Effector memory CD8-positive, alpha-beta T cell (primary cell): ENCODE data around the gene SART1.

Source experiments
- ATAC-seq: fragments of 150-1000 bp; cut with Tn5 transposase; replicated peaks from 2 replicates; pipeline ENCODE4 v1.10.0; 2021; ENCODE audit warnings: mild to moderate bottlenecking, moderate library complexity
- DNase-seq, 3 experiments: peaks; one replicate each; pipeline ENCODE4 v3.0.0; 2021
- H3K27ac Mint-ChIP-seq, 2 donors: one replicate each; pipeline ENCODE4 v1.8.0; 2022; ENCODE audit warnings: mild to moderate bottlenecking in 2 of 2, mixed read lengths in 2 of 2, moderate library complexity in 2 of 2
- H3K27me3 Mint-ChIP-seq, 2 donors: one replicate each; pipeline ENCODE4 v1.8.0; 2022; ENCODE audit warnings: mixed read lengths in 2 of 2
- H3K36me3 Mint-ChIP-seq: one replicate; pipeline ENCODE4 v1.8.0; 2022; ENCODE audit warnings: mild to moderate bottlenecking, moderate library complexity, mixed read lengths; ENCODE audit not compliant: insufficient read depth
- H3K4me1 Mint-ChIP-seq, 2 donors: one replicate each; pipeline ENCODE4 v1.8.0; 2022; ENCODE audit warnings: low read depth in 2 of 2, mixed read lengths in 2 of 2
- H3K4me3 Mint-ChIP-seq, 2 donors: one replicate each; pipeline ENCODE4 v1.8.0; 2022; ENCODE audit warnings: mild to moderate bottlenecking in 2 of 2, mixed read lengths in 2 of 2, moderate library complexity in 2 of 2
- H3K9me3 Mint-ChIP-seq, 2 donors: one replicate each; pipeline ENCODE4 v1.8.0; 2022; ENCODE audit warnings: mixed read lengths in 2 of 2

SART1 gene

DNA sequence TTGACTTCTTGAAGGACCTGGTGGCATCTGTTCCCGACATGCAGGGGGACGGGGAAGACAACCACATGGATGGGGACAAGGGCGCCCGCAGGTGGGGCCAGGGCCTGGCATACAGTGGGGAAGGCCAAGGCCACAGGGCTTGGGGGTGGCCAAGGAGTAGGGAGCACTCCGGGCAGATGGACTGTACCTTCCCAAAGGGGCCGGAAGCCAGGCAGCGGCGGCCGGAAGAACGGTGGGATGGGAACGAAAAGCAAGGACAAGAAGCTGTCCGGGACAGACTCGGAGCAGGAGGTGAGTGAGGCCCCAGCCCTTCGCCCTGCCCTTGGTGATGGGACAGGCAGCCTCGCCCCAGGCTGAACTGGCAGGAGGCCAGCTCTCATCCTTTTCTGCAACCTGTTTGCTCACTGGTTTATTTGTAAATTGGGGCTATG lies 41.1 kb upstream of the SART1 start:
- H3K36me3 Mint-ChIP-seq: peaks cover 55% of the 10 kb centered on the region
- H3K9me3 Mint-ChIP-seq: no peaks in the 10 kb centered on the region
- peaks cover 25 to 28% of the 10 kb centered on the region in 2 donors for H3K4me1 Mint-ChIP-seq

DNA sequence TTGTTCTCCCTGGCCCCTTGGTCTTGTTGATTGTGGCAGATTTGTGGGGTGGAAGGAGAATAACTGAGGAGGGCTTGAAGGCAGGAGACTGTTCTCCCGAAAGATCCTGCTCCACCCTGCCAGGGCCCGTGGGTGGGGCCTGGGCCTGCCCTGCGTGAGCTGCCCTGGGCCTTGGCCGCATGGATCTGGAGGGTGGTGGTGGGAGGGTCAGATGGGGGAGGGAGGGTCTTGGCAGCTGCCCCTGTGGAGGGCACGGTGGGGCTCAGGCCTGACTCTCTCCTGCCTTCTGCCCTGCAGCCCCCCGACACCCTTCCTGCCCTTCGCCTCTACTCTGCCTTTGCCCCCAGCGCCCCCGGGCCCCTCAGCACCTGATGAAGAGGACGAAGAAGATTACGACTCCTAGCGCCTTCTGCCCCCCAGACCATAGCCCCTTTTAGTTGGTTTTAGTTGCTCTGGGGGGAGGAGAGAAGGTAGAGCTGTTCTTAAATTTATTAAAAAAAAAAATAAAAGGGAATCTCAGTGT lies 40.4 kb upstream of the SART1 start:
- Mint-ChIP-seq H3K27ac (peak overlapping the region in 1 of 2 donors; percentile 25), H3K36me3 (peaks cover 55% of the 10 kb centered on the region), H3K4me1 (peaks cover 24 to 26% of the 10 kb centered on the region in 2 donors), H3K4me3 (peak overlapping the region; percentile 91 to 92), H3K9me3 (no peaks in the 10 kb centered on the region), H3K27me3 (no peaks in the 10 kb centered on the region)
- ATAC-seq: no peak
- no peak for DNase-seq

More for the DNA sequence above, 41.1 kb upstream of the SART1 start:
- Mint-ChIP-seq H3K27ac (peak overlapping the region; percentile 90), H3K27me3 (no peaks in the 10 kb centered on the region), H3K4me3 (peak overlapping the region; percentile 91 to 92)
- no peak for DNase-seq
- no peak for ATAC-seq

DNA sequence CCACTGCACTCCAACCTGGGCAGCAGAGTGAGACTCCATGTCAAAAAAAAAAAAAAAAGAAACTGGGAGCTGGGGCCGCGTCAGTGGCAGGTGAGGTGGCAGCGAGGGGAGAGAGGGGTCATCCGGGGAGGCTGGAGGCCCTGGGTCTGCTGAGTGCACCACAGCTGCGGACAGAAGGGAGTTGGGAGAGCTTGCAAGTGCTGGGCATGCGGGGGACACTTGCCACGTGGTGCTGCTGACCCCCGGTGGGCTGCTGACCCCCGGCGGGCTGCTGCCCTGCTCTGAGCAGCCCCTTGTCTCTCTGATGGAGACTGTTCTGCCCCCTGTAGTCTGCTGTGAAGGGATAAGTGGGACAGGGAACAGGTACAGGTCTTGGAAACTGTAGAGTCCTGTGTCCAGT lies 39.7 kb upstream of the SART1 start:
- peak overlapping the region; percentile 8 to 91 for H3K4me3 Mint-ChIP-seq
- no peak for DNase-seq
- ATAC-seq: no peak
- H3K4me1 Mint-ChIP-seq: peaks cover 17 to 18% of the 10 kb centered on the region in 2 donors
- H3K27me3 Mint-ChIP-seq: no peaks in the 10 kb centered on the region
- peaks cover 55% of the 10 kb centered on the region for H3K36me3 Mint-ChIP-seq
- H3K9me3 Mint-ChIP-seq: no peaks in the 10 kb centered on the region
- peak overlapping the region in 1 of 2 donors; percentile 25 for H3K27ac Mint-ChIP-seq

DNA sequence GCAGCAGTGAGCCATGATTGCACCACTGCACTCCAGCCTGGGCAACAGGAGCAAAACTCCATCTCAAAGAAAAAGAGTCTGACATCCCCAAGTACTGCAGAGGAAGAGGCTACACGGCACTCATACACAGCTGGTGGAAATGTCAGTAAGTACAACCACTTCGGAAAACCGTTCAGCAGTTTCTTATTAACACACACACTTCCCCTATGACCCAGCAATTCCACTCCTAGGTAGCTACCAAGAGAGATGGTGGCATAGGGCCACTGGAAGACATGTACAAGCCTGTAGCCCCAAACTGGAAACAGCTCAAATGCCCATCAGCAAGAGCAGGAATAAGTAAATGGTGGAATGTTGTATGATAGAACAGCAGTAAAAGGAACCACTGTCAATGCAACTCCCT lies 39.0 kb upstream of the SART1 start:
- Mint-ChIP-seq H3K4me1 (peaks cover 16 to 19% of the 10 kb centered on the region in 2 donors), H3K36me3 (peaks cover 50% of the 10 kb centered on the region), H3K27me3 (no peaks in the 10 kb centered on the region), H3K27ac (no peak overlapping the region), H3K9me3 (no peaks in the 10 kb centered on the region), H3K4me3 (no peak overlapping the region)
- ATAC-seq: no peak
- no peak for DNase-seq

DNA sequence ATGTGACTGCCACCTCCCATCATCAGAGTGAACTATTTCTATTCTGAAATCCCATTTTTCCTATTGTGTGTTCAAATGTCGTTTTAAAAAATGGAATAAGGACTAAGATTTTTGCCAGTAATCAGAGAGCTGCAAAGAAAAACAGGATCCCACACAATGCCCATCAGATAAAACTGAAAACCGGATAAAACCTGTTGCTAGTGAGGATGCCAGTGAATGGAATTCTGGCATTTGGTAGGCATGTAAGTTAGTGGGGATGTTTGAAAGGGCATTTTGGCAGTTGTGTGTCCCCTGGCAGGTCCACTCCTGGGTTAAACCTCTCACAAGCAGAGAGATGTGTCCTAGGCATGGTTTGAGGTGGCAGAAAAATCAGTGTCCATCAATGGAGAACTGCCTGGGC lies 36.1 kb upstream of the SART1 start:
- peaks cover 47% of the 10 kb centered on the region for H3K36me3 Mint-ChIP-seq
- no peak for DNase-seq
- peak overlapping the region in 1 of 2 donors; percentile 5 for H3K27ac Mint-ChIP-seq
- H3K27me3 Mint-ChIP-seq: no peaks in the 10 kb centered on the region
- no peak overlapping the region for H3K4me3 Mint-ChIP-seq
- no peak for ATAC-seq
- peaks cover 22 to 29% of the 10 kb centered on the region in 2 donors for H3K4me1 Mint-ChIP-seq
- no peaks in the 10 kb centered on the region for H3K9me3 Mint-ChIP-seq

DNA sequence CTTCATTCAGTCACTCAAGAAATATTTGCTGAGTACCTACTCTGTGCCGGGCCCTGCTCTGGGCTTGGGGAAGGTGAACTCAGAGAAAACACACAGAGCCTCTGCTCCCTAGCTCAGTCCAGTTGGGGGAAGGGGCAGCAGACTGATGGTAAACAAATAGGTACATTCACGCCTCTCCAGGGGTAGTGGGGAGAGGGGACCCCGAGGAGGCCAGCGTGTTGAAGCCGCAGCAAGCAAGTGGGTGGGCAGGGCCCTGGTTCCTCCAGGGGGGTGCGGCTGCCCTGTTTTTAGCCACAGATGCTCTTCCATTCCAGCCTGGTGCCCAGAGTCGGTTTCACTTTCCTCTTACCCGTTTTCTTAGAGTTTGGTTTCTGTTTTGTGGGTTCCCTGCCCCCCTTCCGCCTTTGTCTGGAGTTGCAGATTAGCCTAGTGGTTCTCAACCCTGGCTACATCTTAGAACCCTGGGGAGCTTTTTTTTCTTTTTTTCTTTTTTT lies 33.6 kb upstream of the SART1 start:
- Mint-ChIP-seq H3K27me3 (no peaks in the 10 kb centered on the region), H3K4me3 (peak overlapping the region; percentile 67 to 81), H3K36me3 (peaks cover 31% of the 10 kb centered on the region), H3K9me3 (no peaks in the 10 kb centered on the region), H3K27ac (peak overlapping the region; percentile 97 to 98), H3K4me1 (peaks cover 16 to 33% of the 10 kb centered on the region in 2 donors)
- peak; percentile 66 to 72 (median 68) for DNase-seq
- ATAC-seq: peak; percentile 97

DNA sequence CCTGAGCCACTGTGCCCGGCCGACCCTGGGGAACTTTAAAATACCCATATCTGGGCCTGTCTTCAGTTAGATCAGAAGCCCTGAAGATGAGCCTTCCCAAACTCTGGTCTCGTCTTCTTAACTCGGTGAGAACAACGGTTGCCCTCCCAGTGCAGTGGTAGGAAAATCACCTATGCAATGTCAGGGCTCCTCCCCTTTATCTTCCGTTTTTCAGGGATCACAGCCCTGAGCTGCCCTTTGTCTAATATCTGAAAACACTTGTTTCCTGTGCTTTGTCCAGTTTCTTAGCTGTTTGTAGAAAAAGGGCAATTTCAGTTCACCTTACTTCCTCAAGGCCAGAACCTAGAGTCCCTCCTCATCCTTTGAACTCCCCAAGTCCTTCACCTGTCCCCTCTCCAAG lies 32.9 kb upstream of the SART1 start:
- DNase-seq: no peak
- H3K36me3 Mint-ChIP-seq: peaks cover 24% of the 10 kb centered on the region
- no peaks in the 10 kb centered on the region for H3K9me3 Mint-ChIP-seq
- peak overlapping the region; percentile 97 to 98 for H3K27ac Mint-ChIP-seq
- no peak for ATAC-seq
- peaks cover 16 to 33% of the 10 kb centered on the region in 2 donors for H3K4me1 Mint-ChIP-seq
- no peaks in the 10 kb centered on the region for H3K27me3 Mint-ChIP-seq
- H3K4me3 Mint-ChIP-seq: peak overlapping the region; percentile 67 to 81

DNA sequence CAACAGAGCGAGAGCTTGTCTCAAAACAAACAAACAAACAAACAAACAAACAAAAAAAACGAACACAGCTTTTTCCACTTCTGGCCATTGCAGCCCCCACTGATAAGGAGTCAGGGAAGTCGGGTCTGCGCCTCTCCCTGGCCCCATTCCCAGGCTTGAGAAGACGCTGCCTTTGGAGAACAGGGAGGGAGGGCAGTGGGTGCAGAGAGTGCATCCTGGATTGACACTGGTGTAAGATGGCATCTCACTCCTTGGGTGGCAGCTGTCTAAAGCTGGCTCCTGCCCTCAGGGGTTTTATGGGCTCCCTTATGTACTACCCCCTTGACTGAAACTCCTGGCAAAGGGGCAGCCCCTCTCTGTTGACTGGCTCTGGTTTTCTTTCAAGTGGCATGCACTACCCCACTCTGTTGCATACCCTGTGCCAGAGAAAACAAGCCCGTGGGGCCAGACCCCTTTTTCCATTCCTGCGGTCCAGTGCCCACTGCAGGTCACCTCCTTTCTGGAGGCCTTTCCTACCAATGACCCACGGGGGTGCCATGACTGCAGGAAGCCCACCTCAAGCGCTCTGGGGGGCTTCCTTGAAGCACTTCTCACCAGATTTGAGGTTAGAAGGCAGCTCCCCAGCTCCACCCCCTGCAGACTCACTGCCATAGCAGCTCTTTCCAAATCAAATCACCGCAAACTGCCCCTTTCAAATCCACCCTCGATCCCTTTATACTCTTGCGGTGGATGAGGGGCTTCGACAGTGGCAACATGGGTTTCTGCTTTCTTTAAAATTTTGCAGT lies 29.6 kb upstream of the SART1 start:
- ATAC-seq: no peak
- DNase-seq: no peak
- H3K27ac Mint-ChIP-seq: peak overlapping the region in 1 of 2 donors; percentile 35
- H3K9me3 Mint-ChIP-seq: no peaks in the 10 kb centered on the region
- peaks cover 20% of the 10 kb centered on the region for H3K36me3 Mint-ChIP-seq
- peaks cover 0 to 2% of the 10 kb centered on the region in 2 donors for H3K27me3 Mint-ChIP-seq
- H3K4me1 Mint-ChIP-seq: peaks cover 16 to 29% of the 10 kb centered on the region in 2 donors
- H3K4me3 Mint-ChIP-seq: no peak overlapping the region

DNA sequence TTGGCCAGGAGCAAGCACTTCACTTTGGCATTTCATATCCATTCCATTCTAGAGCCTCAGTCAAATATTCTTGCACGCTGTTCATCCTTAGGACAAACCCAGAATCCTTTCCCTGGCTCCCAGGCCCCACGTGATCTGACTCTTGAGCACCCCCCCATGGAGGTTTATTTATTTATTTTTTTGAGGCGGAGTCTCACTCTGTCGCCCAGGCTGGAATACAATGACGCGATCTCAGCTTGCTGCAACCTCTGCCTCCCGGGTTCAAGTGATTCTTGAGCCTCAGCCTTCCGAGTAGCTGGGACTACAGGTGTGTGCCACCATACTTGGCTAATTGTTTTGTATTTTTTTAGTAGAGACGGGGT lies 29.0 kb upstream of the SART1 start:
- DNase-seq (no peak), ATAC-seq (no peak)
- Mint-ChIP-seq H3K36me3 (peaks cover 23% of the 10 kb centered on the region), H3K9me3 (no peaks in the 10 kb centered on the region), H3K27me3 (peaks cover 0 to 8% of the 10 kb centered on the region in 2 donors), H3K27ac (peak overlapping the region in 1 of 2 donors; percentile 38), H3K4me3 (no peak overlapping the region), H3K4me1 (peaks cover 14 to 23% of the 10 kb centered on the region in 2 donors)

DNA sequence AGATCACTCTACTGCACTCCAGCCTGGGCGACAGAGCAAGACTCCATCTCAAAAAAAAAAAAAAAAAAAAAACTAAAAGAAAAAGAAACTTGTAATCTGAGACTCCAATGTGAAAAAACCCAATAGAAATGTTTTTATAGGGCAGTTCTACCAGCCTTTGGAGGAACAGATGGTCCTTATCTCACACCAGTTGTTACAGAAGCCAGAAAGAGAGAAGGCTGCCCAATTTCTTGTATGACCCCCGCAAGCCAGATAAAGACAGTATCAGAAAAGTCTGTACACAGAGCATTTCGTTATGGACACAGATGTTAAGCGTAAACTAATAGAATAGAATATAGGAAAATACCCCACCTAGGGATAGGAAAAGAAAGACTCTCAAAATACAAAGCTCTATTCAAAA lies 27.5 kb upstream of the SART1 start:
- H3K9me3 Mint-ChIP-seq: no peaks in the 10 kb centered on the region
- peaks cover 0 to 22% of the 10 kb centered on the region in 2 donors for H3K27me3 Mint-ChIP-seq
- no peak overlapping the region for H3K4me3 Mint-ChIP-seq
- DNase-seq (no peak), ATAC-seq (no peak)
- peaks cover 0 to 10% of the 10 kb centered on the region in 2 donors for H3K4me1 Mint-ChIP-seq
- H3K36me3 Mint-ChIP-seq: peaks cover 9% of the 10 kb centered on the region
- H3K27ac Mint-ChIP-seq: no peak overlapping the region

DNA sequence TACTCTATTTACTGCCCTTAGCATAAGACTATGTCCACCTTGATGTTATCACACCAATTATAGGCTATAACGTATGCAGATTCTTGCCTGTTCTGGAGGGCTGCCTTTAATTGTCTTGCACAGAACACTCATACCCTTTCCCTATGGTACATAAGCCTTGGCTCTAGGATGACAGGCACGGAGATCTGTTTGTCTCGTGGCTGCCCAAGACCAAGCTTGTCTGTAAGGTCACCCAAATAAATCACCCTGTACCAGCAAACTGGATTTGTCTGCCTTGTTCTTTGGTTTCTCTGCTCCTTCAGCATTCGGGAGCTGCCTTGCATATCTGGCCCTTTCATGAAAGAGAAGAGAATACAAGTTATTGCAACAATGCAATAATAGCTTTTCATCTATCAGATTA lies 23.8 kb upstream of the SART1 start:
- H3K27me3 Mint-ChIP-seq: peaks cover 7 to 22% of the 10 kb centered on the region in 2 donors

DNA sequence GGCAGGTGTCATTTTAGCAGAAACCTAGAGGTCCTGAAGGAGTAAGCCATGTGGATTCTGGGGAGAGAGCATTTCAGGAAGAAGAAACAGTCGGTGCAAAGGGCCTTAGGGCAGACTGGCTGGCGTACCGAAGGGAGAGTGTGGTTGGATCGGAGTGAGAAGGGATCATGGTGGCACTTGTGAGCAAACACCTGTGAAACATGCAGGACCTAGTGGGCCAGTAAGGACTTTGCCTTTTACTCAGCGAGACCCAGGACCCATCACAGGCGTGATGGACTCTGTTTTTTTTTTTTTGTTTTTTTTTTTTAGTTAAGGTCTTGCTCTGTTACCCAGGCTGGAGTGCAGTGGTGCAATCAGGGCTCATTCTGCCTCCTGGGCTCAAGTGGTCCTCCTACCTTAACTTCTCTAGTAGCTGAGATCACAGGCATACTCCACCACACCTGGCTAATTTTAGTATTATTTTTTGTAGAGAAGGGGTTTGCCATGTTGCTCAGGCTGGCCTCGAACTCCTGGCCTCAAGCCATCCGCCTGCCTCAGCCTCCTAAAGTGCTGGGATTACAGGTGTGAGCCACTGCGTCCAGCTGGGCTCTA lies 19.7 kb upstream of the SART1 start:
- no peak overlapping the region for H3K4me3 Mint-ChIP-seq
- ATAC-seq (no peak), DNase-seq (no peak)
- no peaks in the 10 kb centered on the region for H3K9me3 Mint-ChIP-seq
- H3K27me3 Mint-ChIP-seq: peaks cover 7 to 21% of the 10 kb centered on the region in 2 donors
- peak overlapping the region in 1 of 2 donors; percentile 69 for H3K27ac Mint-ChIP-seq
- H3K36me3 Mint-ChIP-seq: peaks cover 3% of the 10 kb centered on the region
- no peaks in the 10 kb centered on the region for H3K4me1 Mint-ChIP-seq

More for the DNA sequence above, 23.8 kb upstream of the SART1 start:
- DNase-seq: no peak
- Mint-ChIP-seq H3K36me3 (peaks cover 3% of the 10 kb centered on the region), H3K9me3 (no peaks in the 10 kb centered on the region), H3K4me1 (no peaks in the 10 kb centered on the region), H3K4me3 (no peak overlapping the region), H3K27ac (no peak overlapping the region)
- ATAC-seq: no peak

DNA sequence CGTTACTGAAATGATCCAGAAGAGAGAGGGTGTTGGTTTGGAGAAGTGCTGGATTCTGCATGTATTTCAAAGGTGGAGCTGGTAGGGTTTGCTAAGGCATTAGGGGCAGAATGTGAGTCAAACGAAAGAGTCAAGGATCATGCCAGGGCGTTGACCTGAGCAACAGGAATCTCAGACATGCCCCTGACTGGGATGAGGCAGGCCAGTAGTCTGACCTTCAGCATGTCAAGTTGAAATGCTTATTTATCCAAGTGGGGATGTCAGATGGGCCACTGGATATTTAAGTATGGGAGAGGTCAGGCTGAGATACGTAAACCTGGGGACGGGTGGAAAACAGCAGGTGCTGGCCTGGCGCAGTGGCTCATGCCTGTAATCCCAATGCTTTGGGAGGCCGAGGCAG lies 19.0 kb upstream of the SART1 start:
- DNase-seq: no peak
- Mint-ChIP-seq H3K27me3 (peaks cover 7 to 14% of the 10 kb centered on the region in 2 donors), H3K36me3 (no peaks in the 10 kb centered on the region), H3K9me3 (no peaks in the 10 kb centered on the region), H3K4me1 (no peaks in the 10 kb centered on the region), H3K4me3 (no peak overlapping the region), H3K27ac (peak overlapping the region in 1 of 2 donors; percentile 69)
- ATAC-seq: no peak
